Hepatocyte (in vitro differentiated cells): ENCODE results near the gene MFRP. TPM values are rescaled to one million over a fixed set of nuclear protein-coding genes. Genes with fewer than 3 reads are reported as not detected.

Experiments used
- DNase-seq: peaks from one replicate; pipeline ENCODE4 v3.0.0-alpha.2; 2016; ENCODE audit warnings: low spot score
- H2AFZ ChIP-seq: fragments of 200-600 bp; sonication (generic); 2 replicates; pipeline ENCODE4 v1.6.0; 2016; ENCODE audit warnings: antibody characterized with exemption, mild to moderate bottlenecking
- H3K27ac ChIP-seq: fragments of 200-600 bp; sonication (generic); 2 replicates; pipeline ENCODE4 v1.5.1; 2016; ENCODE audit warnings: mild to moderate bottlenecking
- H3K27me3 ChIP-seq: fragments of 200-600 bp; sonication (generic); 2 replicates; pipeline ENCODE4 v1.6.1; 2016
- H3K36me3 ChIP-seq: fragments of 200-600 bp; sonication (generic); replicated peaks from 2 replicates; pipeline ENCODE4 v1.5.1; 2016; ENCODE audit warnings: low read depth; ENCODE audit not compliant: insufficient read depth
- H3K4me1 ChIP-seq: fragments of 200-600 bp; sonication (generic); 2 replicates; pipeline ENCODE4 v1.5.1; 2016; ENCODE audit warnings: mild to moderate bottlenecking, moderate library complexity; ENCODE audit not compliant: insufficient read depth
- H3K4me2 ChIP-seq: fragments of 200-600 bp; sonication (generic); 2 replicates; pipeline ENCODE4 v1.6.0; 2016
- H3K4me3 ChIP-seq: fragments of 200-600 bp; sonication (generic); 2 replicates; pipeline ENCODE4 v1.5.1; 2016; ENCODE audit warnings: mild to moderate bottlenecking
- H3K79me2 ChIP-seq: fragments of 200-600 bp; sonication (generic); 2 replicates; pipeline ENCODE4 v1.6.0; 2017; ENCODE audit warnings: mild to moderate bottlenecking
- H3K9me2 ChIP-seq: fragments of 200-600 bp; sonication (generic); replicated peaks from 2 replicates; pipeline ENCODE4 v1.6.0; 2017; ENCODE audit warnings: mild to moderate bottlenecking; ENCODE audit not compliant: insufficient read depth
- H3K9me3 ChIP-seq: fragments of 200-600 bp; sonication (generic); 2 replicates; pipeline ENCODE4 v1.5.1; 2016; ENCODE audit warnings: low read depth, mild to moderate bottlenecking
- H4K20me1 ChIP-seq: fragments of 200-600 bp; sonication (generic); 2 replicates; pipeline ENCODE4 v1.6.0; 2016; ENCODE audit warnings: mild to moderate bottlenecking; ENCODE audit not compliant: insufficient read depth, poor library complexity, severe bottlenecking
- CTCF ChIP-seq: fragments of 200-600 bp; sonication (generic); IDR thresholded peaks from 2 replicates; pipeline ENCODE4 v1.5.1; 2016; ENCODE audit warnings: antibody characterized with exemption, mild to moderate bottlenecking; ENCODE audit not compliant: poor library complexity
- EZH2 ChIP-seq: fragments of 200-600 bp; sonication (generic); IDR thresholded peaks from 2 replicates; pipeline ENCODE4 v1.6.1; 2016; ENCODE audit warnings: antibody characterized with exemption, mild to moderate bottlenecking, borderline replicate concordance
- EZH2phosphoT487 ChIP-seq: fragments of 200-600 bp; sonication (generic); IDR thresholded peaks from one replicate; pipeline ENCODE4 v1.6.1; 2018; ENCODE audit warnings: antibody characterized with exemption, mild to moderate bottlenecking, low read depth, moderate library complexity; ENCODE audit not compliant: unreplicated experiment, severe bottlenecking
- WGBS: methylation state at CpG from one replicate; pipeline ENCODE4 v1.1.6; 2016; ENCODE audit warnings: low lambda C conversion rate; ENCODE audit errors: missing lambda C conversion rate; 5-methylcytosine and 5-hydroxymethylcytosine counted together
- polyA plus RNA-seq: library from polyadenylated mRNA; unstranded; fragments of >200 nt; fragmentation: Nextera tagmentation; extraction: Ambion mirVana; gene quantifications from 2 replicates; pipeline ENCODE4 v1.2.1, GENCODE V29; 2016
- total RNA-seq: library from RNA; depleted of rRNA; stranded (reverse); fragments of >200 nt; gene quantifications from 2 replicates; pipeline ENCODE4 v1.2.3, GENCODE V29; 2014

MFRP gene
- total and polyA plus RNA-seq, 2 experiments from 2014 or later, result not detected

- H2AFZ ChIP-seq, result no peak overlapping the region
Measured at GRCh38 chr11:119324189-119324588, 22.3 kb downstream of the MFRP start.

GRCh38 chr11:119323532-119324033 is 22.9 kb downstream of the MFRP start:
- no peak overlapping the region for H3K4me2 ChIP-seq
- no peak for TF ChIP-seq EZH2phosphoT487
- peak; percentile 71 for TF ChIP-seq CTCF
- H3K27me3 ChIP-seq, result peaks cover 7% of the 10 kb centered on the region
- no peak overlapping the region for H3K27ac ChIP-seq
- H3K9me2 ChIP-seq, result no peaks in the 10 kb centered on the region
- no peaks in the 10 kb centered on the region for H3K9me3 ChIP-seq
- H3K79me2 ChIP-seq, result no peaks in the 10 kb centered on the region
- peak; percentile 83 for DNase-seq
- WGBS, result 31% methylated on average over 8 of the region's 8 CpGs
- no peak overlapping the region for H3K4me3 ChIP-seq
- H2AFZ ChIP-seq, result no peak overlapping the region
- H3K36me3 ChIP-seq, result no peaks in the 10 kb centered on the region
- peaks cover 13% of the 10 kb centered on the region for H3K4me1 ChIP-seq
- H4K20me1 ChIP-seq, result no peaks in the 10 kb centered on the region

More at GRCh38 chr11:119324189-119324588, 22.3 kb downstream of the MFRP start:
- H3K4me2 ChIP-seq, result no peak overlapping the region
- H3K79me2 ChIP-seq, result no peaks in the 10 kb centered on the region
- no peak overlapping the region for H3K4me3 ChIP-seq
- no peaks in the 10 kb centered on the region for H3K36me3 ChIP-seq
- H4K20me1 ChIP-seq, result no peaks in the 10 kb centered on the region
- WGBS, result 67% methylated on average over 4 of the region's 4 CpGs
- H3K9me2 ChIP-seq, result no peaks in the 10 kb centered on the region
- no peak for DNase-seq
- H3K9me3 ChIP-seq, result no peaks in the 10 kb centered on the region
- peaks cover 5% of the 10 kb centered on the region for H3K27me3 ChIP-seq
- H3K4me1 ChIP-seq, result peaks cover 10% of the 10 kb centered on the region
- TF ChIP-seq EZH2phosphoT487 (no peak), EZH2 (no peak), CTCF (no peak)
- H3K27ac ChIP-seq, result no peak overlapping the region

- H3K9me2 ChIP-seq, result no peaks in the 10 kb centered on the region
- H4K20me1 ChIP-seq, result no peaks in the 10 kb centered on the region
- H3K79me2 ChIP-seq, result no peaks in the 10 kb centered on the region
- no peaks in the 10 kb centered on the region for H3K9me3 ChIP-seq
- no peaks in the 10 kb centered on the region for H3K36me3 ChIP-seq
- H3K27ac ChIP-seq, result no peak overlapping the region
- H3K4me2 ChIP-seq, result no peak overlapping the region
- H3K4me1 ChIP-seq, result peaks cover 17% of the 10 kb centered on the region
- H2AFZ ChIP-seq, result no peak overlapping the region
- no peak for TF ChIP-seq CTCF
- TF ChIP-seq EZH2, result no peak
- WGBS, result 94% methylated on average over 20 of the region's 20 CpGs
- no peak overlapping the region for H3K4me3 ChIP-seq
- H3K27me3 ChIP-seq, result peaks cover 11% of the 10 kb centered on the region
- no peak for DNase-seq
Measured at GRCh38 chr11:119322921-119323531, 23.5 kb downstream of the MFRP start.

- H3K36me3 ChIP-seq, result no peaks in the 10 kb centered on the region
- H3K27ac ChIP-seq, result no peak overlapping the region
- H3K27me3 ChIP-seq, result peaks cover 16% of the 10 kb centered on the region
- no peak for TF ChIP-seq EZH2
- TF ChIP-seq EZH2phosphoT487, result no peak
- TF ChIP-seq CTCF, result no peak
- H3K79me2 ChIP-seq, result no peaks in the 10 kb centered on the region
- no peak overlapping the region for H3K4me3 ChIP-seq
- DNase-seq, result peak; percentile 4
- H3K4me1 ChIP-seq, result peaks cover 17% of the 10 kb centered on the region
- no peaks in the 10 kb centered on the region for H3K9me2 ChIP-seq
- H2AFZ ChIP-seq, result no peak overlapping the region
- H4K20me1 ChIP-seq, result no peaks in the 10 kb centered on the region
- no peak overlapping the region for H3K4me2 ChIP-seq
- H3K9me3 ChIP-seq, result no peaks in the 10 kb centered on the region
- WGBS, result 88% methylated on average over 6 of the region's 6 CpGs
Measured at GRCh38 chr11:119322360-119322739, 24.2 kb downstream of the MFRP start.
